GM18507 (cell line): ENCODE results near the gene PHF5A.
A peak's percentile ranks its signal among the peaks of the same experiment; 100 is the strongest.
"Not testable (repeated sequence)": the region's sequence is repeated elsewhere in the genome, so short reads cannot be mapped to it uniquely, and the experiment has no call there.

Experiments
- DNase-seq: peaks from one replicate; pipeline ENCODE4 v3.0.0; 2011; ENCODE audit warnings: low read depth; ENCODE audit not compliant: insufficient read length; ENCODE audit errors: extremely low spot score
- FAIRE-seq: peaks from 2 replicates; lab custom pipeline; 2011; peaks lifted over from hg19 to GRCh38; lab: Jason Lieb, UNC

PHF5A gene

DNA sequence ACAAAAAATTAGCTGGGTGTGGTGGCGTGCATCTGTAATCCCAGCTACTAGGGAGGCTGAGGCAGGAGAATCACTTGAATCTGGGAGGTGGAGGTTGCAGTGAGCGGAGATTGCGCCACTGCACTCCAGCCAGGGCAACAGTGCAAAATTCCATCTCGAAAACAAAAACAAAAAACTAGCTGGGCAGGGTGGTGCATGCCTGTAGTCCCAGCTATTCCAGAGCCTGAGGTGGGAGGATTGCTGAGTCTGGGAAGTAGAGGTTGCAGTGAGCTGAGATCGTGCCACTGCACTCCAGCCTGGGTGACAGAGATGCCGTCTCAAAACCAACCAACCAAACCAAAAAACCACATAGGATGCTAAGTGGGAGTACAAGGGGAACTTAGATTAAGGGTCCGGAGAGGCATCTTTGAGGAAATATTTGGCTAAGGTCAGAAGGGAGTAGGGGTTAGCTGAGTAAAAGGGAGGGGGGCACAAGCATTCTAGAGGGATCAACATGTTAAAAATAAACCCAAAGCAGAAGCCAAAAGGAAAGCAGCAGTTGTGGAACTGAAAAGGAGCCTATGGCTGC is 10.2 kb downstream of the PHF5A start:
- no peak for FAIRE-seq

DNA sequence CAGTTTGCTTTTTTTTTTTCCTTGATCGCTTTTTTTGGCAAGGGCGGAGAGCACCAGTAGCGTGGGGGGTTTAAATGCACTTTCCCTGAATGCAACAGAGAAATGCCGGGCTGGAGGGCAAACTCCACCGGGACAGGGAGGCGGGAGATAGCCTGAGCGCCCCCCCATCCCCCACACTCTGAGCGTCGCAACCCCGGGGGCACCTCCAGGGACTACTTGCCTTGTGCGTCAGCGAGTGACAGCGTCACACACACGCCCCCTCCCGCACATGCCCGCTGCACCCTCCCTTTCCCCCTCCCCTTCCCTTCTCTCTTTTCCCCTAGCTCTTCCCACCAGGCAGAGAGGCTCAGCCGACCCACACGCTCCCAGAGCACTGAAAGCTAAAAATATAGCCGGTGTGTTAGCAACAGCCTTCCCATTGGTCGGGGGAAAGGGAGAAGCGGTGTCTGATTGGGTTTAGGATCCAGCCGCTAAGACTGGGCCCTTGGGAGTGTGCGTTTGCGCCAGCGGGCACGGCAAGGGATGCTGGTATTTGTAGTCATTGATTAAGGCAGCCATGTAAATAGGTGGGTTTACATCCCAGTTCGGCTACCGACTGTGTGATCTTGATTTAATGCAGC is 20.2 kb downstream of the PHF5A start:
- FAIRE-seq (peak; percentile 100), DNase-seq (peak; percentile 69)

More for the DNA sequence above, 10.2 kb downstream of the PHF5A start:
- no peak for DNase-seq

DNA sequence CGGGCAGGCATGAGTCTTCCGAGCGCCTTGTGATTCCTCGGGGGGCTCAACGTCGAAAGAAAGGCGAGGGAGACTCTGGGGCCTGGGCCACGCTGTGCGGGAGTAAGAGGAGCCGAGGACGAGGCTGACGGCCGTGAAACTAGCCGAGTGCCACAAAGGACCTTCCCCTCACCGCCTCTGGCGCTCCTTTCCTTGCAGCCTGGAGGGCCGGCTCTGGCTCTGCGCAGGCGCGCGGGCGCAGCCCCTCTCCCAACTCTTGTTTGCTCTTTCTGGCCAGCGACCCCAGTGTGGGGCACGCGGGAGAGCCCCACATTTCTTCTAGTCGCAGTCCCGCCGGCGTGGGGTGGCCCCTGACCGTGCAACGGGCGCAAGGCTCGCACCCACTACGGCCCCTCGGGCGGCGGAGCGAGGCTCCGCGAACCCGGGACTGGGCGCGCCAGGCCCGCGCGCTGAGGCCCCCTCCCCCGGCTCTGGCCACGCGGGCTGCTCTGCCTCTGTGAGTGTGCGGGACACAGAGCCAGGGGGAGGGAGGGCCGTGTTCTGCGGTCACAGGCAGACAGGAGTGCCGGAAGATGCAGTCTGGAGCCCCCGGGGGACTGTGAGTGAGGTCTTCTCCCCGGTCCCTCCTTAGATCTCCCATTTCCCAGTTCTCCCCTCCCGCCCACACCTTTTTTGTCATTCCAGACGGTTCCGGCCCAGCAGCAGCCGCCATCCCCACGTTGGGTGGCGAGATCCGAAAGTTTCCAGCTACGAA is 20.9 kb downstream of the PHF5A start:
- DNase-seq (no peak), FAIRE-seq (peak; percentile 64)

DNA sequence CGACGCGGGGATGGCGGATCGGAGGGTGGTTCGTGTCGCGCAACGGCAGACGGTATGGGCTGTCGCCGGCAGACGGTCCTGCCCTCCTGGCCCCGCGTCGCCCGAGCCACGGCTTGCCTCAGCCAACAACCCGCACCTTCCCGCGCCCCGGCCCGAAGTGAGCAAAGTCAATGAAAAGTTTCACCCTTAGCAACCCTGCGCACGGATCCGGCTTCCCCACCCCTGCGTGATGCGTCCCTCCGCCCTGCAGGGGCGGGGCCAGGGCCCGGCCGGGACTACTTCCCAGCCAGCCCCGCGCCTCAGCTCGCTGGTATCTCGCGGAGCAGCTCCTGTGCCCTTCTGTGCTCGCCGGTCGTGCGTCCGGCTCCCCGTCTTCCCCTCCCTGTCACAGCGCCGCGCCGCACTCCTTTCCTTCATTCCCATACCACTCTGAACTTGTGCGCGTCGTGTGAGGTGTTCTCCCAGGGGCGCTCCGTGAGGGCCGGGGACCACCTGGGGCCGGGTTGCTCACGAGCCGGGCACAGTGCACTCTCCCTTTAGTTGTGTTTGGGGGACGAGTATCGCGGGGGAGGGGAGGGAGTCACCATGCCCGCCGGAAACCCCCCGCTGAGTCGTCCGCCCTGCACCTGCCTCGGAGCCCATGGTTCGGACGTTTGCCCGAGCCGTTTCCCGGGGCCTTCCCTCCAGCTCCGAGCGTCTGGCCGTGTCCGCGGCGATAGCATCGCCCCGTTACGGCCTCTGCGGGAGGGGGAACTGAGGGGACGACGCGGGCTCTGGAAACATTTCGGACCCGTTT is 21.7 kb downstream of the PHF5A start, which contains the start of gene TOB2:
TSS of gene TOB2 (minus strand) at position 163 of the 796 bp plus-strand sequence. CDS start 9,456 bp downstream, outside the sequence.
- FAIRE-seq, result peak; percentile 94

DNA sequence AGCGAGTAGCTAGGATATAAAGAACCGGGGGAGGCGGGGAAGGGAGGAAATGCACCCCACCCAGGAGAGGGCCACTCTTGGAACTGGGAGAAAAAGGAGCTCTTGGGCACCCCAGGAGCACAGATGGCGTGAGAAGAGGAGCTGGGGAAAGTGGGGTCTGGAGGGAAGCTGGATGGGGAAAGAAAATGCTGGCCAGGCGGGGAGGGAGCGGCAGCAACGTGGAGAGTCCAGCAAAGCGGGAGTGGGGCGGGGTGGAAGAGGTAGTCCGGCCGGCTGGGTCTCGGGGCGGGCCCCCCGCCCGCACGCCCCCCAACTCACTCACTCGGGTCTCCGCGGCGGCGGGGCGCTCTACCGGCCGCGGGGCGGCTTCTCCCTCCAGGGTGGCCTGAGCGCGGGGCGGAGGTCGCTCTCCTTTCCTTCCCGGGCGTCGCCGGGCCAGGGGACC is 22.4 kb downstream of the PHF5A start:
- DNase-seq (no peak), FAIRE-seq (no peak)

More for the DNA sequence above, 21.7 kb downstream of the PHF5A start, which contains the start of gene TOB2:
- peak; percentile 60 for DNase-seq

DNA sequence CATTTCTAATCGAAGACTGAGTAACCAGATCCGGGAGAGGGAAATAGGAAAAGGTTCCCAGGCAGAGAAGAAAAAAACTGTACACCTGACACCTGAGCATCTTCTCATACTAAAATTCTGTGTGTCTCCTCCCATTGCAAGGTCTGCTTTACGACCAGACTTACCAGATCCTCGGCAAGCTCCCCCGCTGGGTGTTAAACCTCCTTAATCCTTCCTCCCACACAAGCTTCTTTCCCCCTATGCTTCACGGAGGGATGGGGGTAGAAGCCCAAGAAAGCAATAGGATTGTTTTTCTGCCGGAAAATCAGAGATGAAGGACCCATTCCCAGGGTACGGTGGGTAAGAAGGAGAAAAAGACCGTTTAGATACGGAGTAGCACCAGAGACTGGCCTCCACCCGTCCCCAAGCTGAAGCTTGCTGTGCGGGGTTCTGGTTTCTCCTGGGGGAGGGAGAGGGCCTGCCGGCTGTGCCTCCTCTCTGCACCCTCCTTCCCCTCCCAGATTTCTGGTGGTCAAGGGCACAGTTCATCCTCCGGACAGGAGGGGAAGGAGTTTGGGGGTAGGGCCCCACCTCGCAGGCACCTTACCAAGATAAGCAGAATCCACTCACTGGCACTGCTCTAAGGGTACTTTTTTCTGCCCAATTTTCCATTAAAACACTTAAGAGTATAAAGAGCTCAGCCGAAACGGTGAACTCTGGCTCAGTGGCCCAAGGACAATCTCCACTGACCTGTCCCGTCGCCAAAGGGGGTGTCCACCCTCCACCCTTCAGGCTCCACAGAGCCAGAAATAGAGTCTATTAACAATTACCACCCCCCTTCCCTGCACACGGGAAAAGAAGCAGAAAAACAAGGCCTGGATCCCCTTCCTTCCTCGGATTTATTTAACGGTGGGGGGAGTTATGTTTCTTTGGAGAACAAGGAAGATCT is 23.1 kb downstream of the PHF5A start:
- FAIRE-seq (peak; percentile 33), DNase-seq (no peak)

DNA sequence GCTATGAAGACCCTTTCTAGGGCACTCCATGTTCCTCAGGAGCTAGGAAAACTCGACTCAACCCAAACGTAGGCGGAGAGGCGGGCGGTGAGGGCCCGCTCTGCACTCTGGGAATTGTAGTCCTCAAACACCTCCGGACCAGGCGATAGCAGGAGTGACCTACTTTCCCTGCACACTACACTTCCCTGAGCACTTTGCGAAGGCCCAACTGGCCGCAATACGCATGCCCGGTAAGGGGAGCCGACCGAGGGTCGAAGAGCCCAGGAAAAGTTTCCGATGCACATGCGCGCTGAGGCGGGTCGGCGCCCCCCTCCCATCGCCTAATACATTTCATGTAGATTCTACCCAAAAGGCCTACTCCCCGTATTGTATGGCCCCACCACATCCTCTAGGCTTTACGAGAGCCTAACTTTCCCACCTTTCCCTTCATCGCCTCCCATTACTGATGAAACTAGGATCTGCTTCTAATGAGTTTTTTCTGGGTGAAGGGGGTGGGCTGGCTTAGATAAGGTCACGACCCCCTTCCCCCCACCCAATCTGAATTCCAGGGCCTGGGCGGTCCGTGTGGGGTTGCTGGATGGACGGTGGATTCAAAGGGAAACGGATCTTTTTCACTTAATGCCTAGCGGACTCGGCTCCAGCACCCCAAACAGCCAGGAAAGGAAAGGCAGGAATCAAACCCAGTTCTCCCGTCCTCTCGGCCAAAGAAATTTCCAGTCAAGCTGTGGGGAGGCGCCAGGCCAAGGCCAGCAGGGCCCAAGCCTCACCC is 23.9 kb downstream of the PHF5A start:
- peak; percentile 69 for DNase-seq
- peak; percentile 98 for FAIRE-seq

DNA sequence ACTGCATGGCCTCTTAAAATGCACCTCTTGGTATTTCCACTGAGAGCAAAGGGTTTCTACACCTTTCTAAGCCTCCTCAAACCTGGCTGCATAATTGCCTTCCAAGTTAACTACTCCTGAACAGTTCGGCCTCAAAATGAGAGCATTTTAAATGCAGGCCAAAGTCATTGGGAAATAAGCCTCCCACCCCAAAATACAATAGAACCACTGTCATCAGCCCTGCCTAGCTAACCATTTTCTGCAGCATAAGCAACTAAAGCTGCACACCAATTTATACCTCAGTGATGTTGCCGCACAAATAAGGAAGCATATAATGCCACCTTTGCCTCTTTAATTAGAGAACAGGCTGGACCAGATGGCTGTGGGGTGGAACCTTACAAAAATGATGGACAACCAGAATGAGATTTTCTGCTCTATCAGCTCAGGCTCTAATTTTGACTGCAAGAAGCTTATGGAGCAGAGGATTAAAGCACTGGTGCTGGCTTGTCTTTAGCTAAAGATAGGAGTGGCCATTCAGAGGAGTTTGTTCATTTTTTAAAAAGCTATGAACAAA is 26.2 kb downstream of the PHF5A start:
- no peak for FAIRE-seq
- no peak for DNase-seq

DNA sequence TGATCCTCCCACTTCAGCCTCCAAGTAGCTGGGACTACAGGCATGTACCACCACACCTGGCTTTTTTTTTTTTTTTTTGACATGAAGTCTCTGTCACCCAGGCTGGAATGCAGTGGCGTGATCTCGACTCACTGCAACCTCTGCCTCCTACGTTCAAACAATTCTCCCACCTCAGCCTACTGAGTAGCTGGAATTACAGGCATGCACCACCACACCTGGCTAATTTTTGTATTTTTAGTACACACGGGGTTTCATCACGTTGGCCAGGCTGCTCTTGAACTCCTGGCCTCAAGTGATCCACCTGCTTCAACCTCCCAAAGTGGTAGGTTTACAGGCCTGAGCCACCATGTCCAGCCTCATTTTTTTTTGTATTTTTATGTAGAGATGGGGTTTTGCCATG is 28.0 kb downstream of the PHF5A start:
- FAIRE-seq, DNase-seq: not testable (repeated sequence)

DNA sequence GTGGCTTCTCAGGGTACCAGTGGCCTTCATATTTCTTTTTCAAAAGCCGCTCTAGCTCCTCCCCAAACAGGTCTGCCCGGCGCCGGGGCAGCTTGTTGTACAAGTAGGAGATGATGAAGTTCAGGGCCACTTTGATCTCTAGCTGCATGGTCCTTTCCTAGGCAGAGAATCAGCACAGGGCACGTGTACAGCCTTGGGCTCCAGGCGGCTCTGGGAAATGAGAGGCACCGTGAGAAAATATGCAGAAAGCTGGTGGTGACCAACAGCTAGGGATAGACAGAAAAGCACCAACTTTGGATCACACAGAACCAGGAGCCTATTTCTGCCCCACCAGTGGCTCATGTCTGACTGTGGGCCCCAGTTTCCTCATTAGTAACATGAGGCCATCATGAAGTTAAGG is 31.3 kb downstream of the PHF5A start:
- FAIRE-seq (no peak), DNase-seq (no peak)

DNA sequence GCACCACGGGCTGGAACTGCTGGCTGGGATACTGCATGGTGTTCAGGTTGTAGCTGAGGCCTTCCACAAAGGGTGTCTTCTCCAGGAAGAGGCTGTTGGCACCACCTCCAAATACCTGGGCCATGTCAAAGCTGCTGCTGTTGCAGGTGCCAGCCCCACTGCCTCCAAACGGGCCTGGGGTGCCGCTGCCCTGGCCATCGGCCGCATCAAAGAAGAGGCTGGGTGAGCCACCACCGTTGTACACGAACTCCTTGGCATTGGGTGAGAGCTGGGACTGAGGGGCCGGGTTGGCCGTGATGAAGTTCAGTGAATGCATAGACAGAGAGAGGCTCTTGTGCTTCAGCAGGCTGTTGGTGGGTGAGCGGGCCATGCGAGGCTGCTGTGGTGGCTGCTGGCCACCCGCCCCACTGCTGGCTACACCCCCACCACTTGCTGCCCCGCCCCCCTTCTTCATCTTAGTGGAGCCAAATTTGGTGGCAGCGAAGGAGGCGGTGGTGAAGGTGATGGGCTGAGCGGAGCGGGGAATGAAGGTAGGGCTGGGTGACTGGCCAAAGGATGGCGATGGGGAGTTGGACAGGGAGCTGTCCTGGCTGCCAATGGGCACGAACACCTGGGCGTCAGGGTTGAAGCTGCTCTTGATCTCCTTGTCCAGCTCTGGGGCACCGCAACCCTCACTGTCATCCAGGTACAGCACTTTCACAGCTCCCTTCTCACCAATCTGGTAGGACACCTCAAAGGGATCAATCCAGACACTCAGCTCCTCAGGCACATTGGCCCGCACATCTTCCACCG is 32.0 kb downstream of the PHF5A start:
- FAIRE-seq (no peak), DNase-seq (no peak)

DNA sequence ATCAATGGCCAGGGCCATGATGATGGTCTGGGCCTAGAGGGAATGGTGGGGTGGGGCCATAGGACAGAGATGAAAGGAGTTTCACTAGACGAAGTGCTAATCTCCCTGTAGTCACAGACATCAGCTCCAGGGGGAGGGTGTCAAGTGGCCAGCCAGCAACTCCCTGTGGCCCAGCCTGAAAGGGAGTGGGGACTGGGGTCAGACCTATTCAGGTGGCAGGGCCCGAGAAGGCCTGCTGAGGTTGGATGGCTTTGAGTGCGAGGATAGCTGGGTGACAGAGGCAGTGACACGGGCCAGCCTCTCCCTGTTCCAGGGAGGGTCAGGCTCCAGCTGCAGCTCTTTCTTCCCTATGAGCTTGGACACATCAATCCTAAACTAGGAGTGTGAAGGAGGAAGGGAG is 32.9 kb downstream of the PHF5A start:
- DNase-seq (no peak), FAIRE-seq (no peak)

DNA sequence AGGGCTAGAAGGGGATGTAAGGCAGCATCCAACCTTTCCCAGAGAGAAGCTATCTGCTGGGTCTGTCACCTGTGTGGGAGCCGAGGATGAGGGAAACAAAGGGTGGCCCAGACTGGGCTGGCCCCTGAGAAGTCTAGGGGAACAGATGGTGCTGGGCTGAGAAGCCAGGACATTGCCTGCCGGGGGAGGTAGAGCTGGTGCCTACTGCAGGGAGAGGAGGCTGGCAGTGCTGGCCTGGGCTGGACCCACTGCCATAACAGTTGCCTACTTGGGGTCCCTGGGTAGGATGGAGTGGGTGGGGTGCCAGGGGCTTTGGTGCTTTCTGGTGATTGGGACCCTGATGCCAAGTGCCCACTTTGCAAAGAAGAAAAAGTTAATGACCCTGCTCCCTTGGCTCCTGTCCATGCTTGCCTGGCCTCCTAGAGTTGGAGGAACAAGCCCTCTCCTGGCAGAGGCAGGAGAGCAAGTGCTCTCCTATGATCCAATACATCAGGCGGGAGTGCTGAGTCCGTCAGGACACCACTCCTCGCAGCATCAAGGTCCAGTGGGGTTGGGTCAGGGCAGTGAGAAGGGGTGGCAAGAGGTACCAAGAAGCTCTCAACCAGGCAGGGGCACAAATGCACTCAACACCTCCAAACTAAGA is 34.0 kb downstream of the PHF5A start:
- not testable (repeated sequence) for FAIRE-seq, DNase-seq

DNA sequence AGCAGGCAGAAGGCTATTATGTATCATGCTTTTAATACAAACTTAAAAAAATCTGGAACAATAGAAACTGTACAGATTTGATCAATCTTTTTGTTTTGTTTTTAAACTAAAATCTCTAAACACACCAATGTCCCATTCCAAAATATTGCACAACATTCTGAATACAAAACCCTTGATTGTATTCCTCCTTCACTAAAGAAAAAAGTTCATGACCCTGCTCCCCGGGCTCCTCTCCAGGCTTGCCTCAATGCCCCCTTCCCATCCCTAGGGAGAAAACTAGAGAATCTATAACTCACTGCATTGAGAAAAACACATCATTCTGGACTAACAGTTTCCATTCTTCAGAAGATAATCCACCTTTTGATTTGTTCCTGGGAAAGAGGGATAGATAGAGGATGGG is 35.0 kb downstream of the PHF5A start:
- DNase-seq, FAIRE-seq: not testable (repeated sequence)

DNA sequence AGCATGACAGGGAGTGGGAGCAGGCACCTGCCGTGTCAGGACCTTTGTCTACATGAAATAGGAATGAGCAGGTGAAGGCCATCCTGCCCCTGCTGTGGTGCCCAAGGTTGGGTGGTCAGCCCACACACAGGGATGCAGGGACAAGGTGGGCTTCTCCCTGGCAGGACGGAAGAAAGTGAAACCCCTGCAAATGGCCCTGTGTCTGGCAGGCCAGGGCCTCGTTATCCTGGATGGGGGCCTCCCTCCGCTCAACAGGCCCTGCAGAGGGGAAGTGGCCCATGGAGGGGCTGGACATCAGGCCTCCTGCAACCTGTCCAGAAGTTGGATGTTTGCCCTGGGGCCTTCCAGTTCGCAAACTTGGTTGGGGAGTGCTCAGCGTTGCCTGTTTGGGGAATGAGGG is 36.8 kb downstream of the PHF5A start:
- DNase-seq (no peak), FAIRE-seq (no peak)

DNA sequence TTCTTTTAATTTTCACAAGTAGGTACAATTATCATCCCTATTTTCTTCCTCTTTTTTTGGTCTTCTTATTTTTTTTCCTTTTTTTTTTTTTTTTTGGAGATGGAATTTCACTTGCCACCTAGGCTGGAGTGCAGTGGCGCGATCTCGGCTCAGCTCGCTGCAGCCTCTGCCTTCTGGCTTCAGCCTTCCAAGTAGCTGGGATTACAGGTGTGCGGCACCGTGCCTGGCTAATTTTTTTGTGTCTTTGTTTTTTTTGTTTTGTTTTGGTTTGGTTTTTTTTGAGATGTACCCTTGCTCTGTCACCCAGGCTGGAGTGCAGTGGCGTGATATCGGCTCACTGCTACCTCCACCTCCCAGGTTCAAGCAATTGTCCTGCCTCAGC is 38.5 kb downstream of the PHF5A start:
- DNase-seq (no peak), FAIRE-seq (no peak)
